HEK293 (cell line): ENCODE data around the gene TMEM220.

Experiments used
- CTCF ChIA-PET: fragments of 350-600 bp; formaldehyde crosslinking; extraction: SDS; loops from one replicate; lab custom pipeline; 2021; ENCODE audit warnings: antibody characterized with exemption; lab: Yijun Ruan, JAX
- POLR2A ChIA-PET: fragments of 300-600 bp; formaldehyde crosslinking; extraction: SDS; loops from one replicate; lab custom pipeline; 2020; ENCODE audit warnings: antibody characterized with exemption, inconsistent platforms; lab: Yijun Ruan, JAX
- H3K27ac ChIP-seq: fragments of 200-500 bp; sonication (Bioruptor generic); 2 replicates; pipeline ENCODE4 v1.5.1; 2014; ENCODE audit warnings: low read depth, low read length, control low read depth, inconsistent platforms; ENCODE audit errors: extremely low read depth
- H3K36me3 ChIP-seq, 2 experiments: fragments of 200-500 bp in 1 of 2; sonication (Bioruptor generic) in 1 of 2; 1 replicate in 1 of 2; 2 replicates in 1 of 2; pipeline ENCODE4 v1.5.1; 2014 to 2017; ENCODE audit warnings: inconsistent platforms in 2 of 2, low read length in 2 of 2; ENCODE audit not compliant: control insufficient read depth in 2 of 2, insufficient read depth in 1 of 2
- H3K4me1 ChIP-seq: fragments of 200-500 bp; sonication (Bioruptor generic); 2 replicates; pipeline ENCODE4 v1.5.1; 2014; ENCODE audit warnings: mild to moderate bottlenecking, low read length, inconsistent platforms; ENCODE audit not compliant: control insufficient read depth, insufficient read depth
- H3K4me3 ChIP-seq: 2 replicates; pipeline ENCODE4 v1.5.1; 2011; ENCODE audit warnings: low read depth, mild to moderate bottlenecking, control low read depth, low read length, moderate library complexity
- H3K9me3 ChIP-seq: fragments of 200-500 bp; sonication (Bioruptor generic); 2 replicates; pipeline ENCODE4 v1.5.1; 2014; ENCODE audit warnings: low read depth, low read length, inconsistent platforms; ENCODE audit not compliant: control insufficient read depth, insufficient read depth
- FEZF1 ChIP-seq: fragments of 450-650 bp; formaldehyde crosslinking; IDR thresholded peaks from 2 replicates; pipeline ENCODE4 v1.5.1; 2016; ENCODE audit warnings: missing biosample characterization, missing genetic modification characterization
- KLF9 ChIP-seq: fragments of 450-650 bp; formaldehyde crosslinking; IDR thresholded peaks from 2 replicates; pipeline ENCODE4 v1.5.1; 2016; ENCODE audit warnings: missing biosample characterization, missing genetic modification characterization, low read depth
- SALL2 ChIP-seq: fragments of 450-650 bp; formaldehyde crosslinking; IDR thresholded peaks from 2 replicates; pipeline ENCODE4 v1.5.0; 2017; ENCODE audit warnings: missing biosample characterization, mild to moderate bottlenecking, missing genetic modification characterization, borderline replicate concordance
- SCRT1 ChIP-seq: fragments of 450-650 bp; formaldehyde crosslinking; IDR thresholded peaks from 2 replicates; pipeline ENCODE4 v1.5.1; 2016; ENCODE audit warnings: missing biosample characterization, missing genetic modification characterization, borderline replicate concordance
- ZBTB10 ChIP-seq: fragments of 450-650 bp; formaldehyde crosslinking; IDR thresholded peaks from 2 replicates; pipeline ENCODE4 v1.5.1; 2016; ENCODE audit warnings: missing biosample characterization, missing genetic modification characterization
- ZNF10 ChIP-seq: fragments of 450-650 bp; formaldehyde crosslinking; IDR thresholded peaks from 2 replicates; pipeline ENCODE4 v1.5.1; 2017; ENCODE audit warnings: missing biosample characterization, missing genetic modification characterization
- ZNF239 ChIP-seq: fragments of 450-650 bp; formaldehyde crosslinking; IDR thresholded peaks from 2 replicates; pipeline ENCODE4 v1.5.1; 2016; ENCODE audit warnings: missing biosample characterization, missing genetic modification characterization
- ZNF266 ChIP-seq: fragments of 450-650 bp; formaldehyde crosslinking; IDR thresholded peaks from 2 replicates; pipeline ENCODE4 v1.5.1; 2016; ENCODE audit warnings: missing biosample characterization, missing genetic modification characterization, low read depth
- ZNF280D ChIP-seq: fragments of 450-650 bp; formaldehyde crosslinking; IDR thresholded peaks from 2 replicates; pipeline ENCODE4 v1.5.1; 2016; ENCODE audit warnings: missing biosample characterization, missing genetic modification characterization
- ZNF311 ChIP-seq: fragments of 450-650 bp; formaldehyde crosslinking; IDR thresholded peaks from 2 replicates; pipeline ENCODE4 v1.5.1; 2017; ENCODE audit warnings: missing biosample characterization, missing genetic modification characterization, borderline replicate concordance
- ZNF37A ChIP-seq: fragments of 450-650 bp; IDR thresholded peaks from 2 replicates; pipeline ENCODE4 v1.5.1; 2018; ENCODE audit warnings: missing biosample characterization, missing genetic modification characterization
- ZNF391 ChIP-seq: fragments of 450-650 bp; formaldehyde crosslinking; IDR thresholded peaks from 2 replicates; pipeline ENCODE4 v1.5.1; 2016; ENCODE audit warnings: low read depth, missing biosample characterization, missing genetic modification characterization, borderline replicate concordance
- ZNF404 ChIP-seq: fragments of 450-650 bp; formaldehyde crosslinking; IDR thresholded peaks from 2 replicates; pipeline ENCODE4 v1.5.1; 2017; ENCODE audit warnings: missing biosample characterization, missing genetic modification characterization
- ZNF416 ChIP-seq: fragments of 450-650 bp; formaldehyde crosslinking; IDR thresholded peaks from 2 replicates; pipeline ENCODE4 v1.5.1; 2016; ENCODE audit warnings: missing biosample characterization, missing genetic modification characterization
- ZNF501 ChIP-seq: fragments of 450-650 bp; formaldehyde crosslinking; IDR thresholded peaks from 2 replicates; pipeline ENCODE4 v1.5.1; 2016; ENCODE audit warnings: missing biosample characterization, missing genetic modification characterization
- ZNF521 ChIP-seq: fragments of 450-650 bp; formaldehyde crosslinking; IDR thresholded peaks from 2 replicates; pipeline ENCODE4 v1.5.1; 2017; ENCODE audit warnings: missing biosample characterization, mild to moderate bottlenecking, missing genetic modification characterization
- ZNF549 ChIP-seq: fragments of 450-650 bp; IDR thresholded peaks from 2 replicates; pipeline ENCODE4 v1.5.1; 2018; ENCODE audit warnings: missing biosample characterization, missing genetic modification characterization, mild to moderate bottlenecking, inconsistent platforms, moderate library complexity
- ZNF561 ChIP-seq: fragments of 450-650 bp; IDR thresholded peaks from 2 replicates; pipeline ENCODE4 v1.5.1; 2018; ENCODE audit warnings: missing biosample characterization, missing genetic modification characterization, borderline replicate concordance
- ZNF776 ChIP-seq: fragments of 450-650 bp; formaldehyde crosslinking; IDR thresholded peaks from 2 replicates; pipeline ENCODE4 v1.5.0; 2017; ENCODE audit warnings: missing biosample characterization, missing genetic modification characterization, borderline replicate concordance
- ZNF785 ChIP-seq: fragments of 450-650 bp; formaldehyde crosslinking; IDR thresholded peaks from 2 replicates; pipeline ENCODE4 v1.5.1; 2016; ENCODE audit warnings: missing biosample characterization, missing genetic modification characterization
- ZXDB ChIP-seq: fragments of 450-650 bp; formaldehyde crosslinking; IDR thresholded peaks from 2 replicates; pipeline ENCODE4 v1.5.1; 2016; ENCODE audit warnings: missing biosample characterization, missing genetic modification characterization
- TF ChIP-seq, protein P1 (sequence below): fragments of 450-650 bp; formaldehyde crosslinking; IDR thresholded peaks from 2 replicates; pipeline ENCODE4 v1.5.1; 2016; ENCODE audit warnings: missing biosample characterization, missing genetic modification characterization
- TF ChIP-seq, protein P2 (sequence below): fragments of 450-650 bp; formaldehyde crosslinking; IDR thresholded peaks from 2 replicates; pipeline ENCODE4 v1.5.1; 2016; ENCODE audit warnings: missing biosample characterization, missing genetic modification characterization

The TMEM220 gene

GRCh38 chr17:10735821-10736220 lies 6.0 kb upstream of the TMEM220 start:
- no peak overlapping the region for H3K27ac ChIP-seq
- no peak overlapping the region for H3K4me3 ChIP-seq
- POLR2A ChIA-PET, result no interaction called here
- no peaks in the 10 kb centered on the region for H3K4me1 ChIP-seq
- no peaks in the 10 kb centered on the region for H3K9me3 ChIP-seq
- H3K36me3 ChIP-seq, result no peaks in the 10 kb centered on the region
- TF ChIP-seq, protein P1, sequence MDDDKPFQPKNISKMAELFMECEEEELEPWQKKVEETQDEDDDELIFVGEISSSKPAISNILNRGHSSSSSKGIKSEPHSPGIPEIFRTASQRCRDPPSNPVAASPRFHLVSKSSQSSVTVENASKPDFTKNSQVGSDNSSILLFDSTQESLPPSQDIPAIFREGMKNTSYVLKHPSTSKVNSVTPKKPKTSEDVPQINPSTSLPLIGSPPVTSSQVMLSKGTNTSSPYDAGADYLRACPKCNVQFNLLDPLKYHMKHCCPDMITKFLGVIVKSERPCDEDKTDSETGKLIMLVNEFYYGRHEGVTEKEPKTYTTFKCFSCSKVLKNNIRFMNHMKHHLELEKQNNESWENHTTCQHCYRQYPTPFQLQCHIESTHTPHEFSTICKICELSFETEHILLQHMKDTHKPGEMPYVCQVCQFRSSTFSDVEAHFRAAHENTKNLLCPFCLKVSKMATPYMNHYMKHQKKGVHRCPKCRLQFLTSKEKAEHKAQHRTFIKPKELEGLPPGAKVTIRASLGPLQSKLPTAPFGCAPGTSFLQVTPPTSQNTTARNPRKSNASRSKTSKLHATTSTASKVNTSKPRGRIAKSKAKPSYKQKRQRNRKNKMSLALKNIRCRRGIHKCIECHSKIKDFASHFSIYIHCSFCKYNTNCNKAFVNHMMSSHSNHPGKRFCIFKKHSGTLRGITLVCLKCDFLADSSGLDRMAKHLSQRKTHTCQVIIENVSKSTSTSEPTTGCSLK, result no peak
- TF ChIP-seq ZNF239, result no peak
- TF ChIP-seq SALL2, result no peak
- TF ChIP-seq ZNF10, result no peak
- no peak for TF ChIP-seq SCRT1 (tag by site-specific recombination)
- TF ChIP-seq ZNF280D (tag by site-specific recombination), result no peak
- TF ChIP-seq, protein P2, sequence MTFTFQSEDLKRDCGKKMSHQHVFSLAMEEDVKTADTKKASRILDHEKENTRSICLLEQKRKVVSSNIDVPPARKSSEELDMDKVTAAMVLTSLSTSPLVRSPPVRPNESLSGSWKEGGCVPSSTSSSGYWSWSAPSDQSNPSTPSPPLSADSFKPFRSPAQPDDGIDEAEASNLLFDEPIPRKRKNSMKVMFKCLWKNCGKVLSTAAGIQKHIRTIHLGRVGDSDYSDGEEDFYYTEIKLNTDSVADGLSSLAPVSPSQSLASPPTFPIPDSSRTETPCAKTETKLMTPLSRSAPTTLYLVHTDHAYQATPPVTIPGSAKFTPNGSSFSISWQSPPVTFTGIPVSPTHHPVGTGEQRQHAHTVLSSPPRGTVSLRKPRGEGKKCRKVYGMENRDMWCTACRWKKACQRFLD (tag by site-specific recombination), result no peak
- TF ChIP-seq ZNF416 (tag by site-specific recombination), result no peak
- CTCF ChIA-PET, result interaction anchor here (0.6 to 5.3 kb wide), 11 partner anchors 13 to 908 kb away, joined by 3 to 93 read pairs (median 5); no protein-coding TSS in a partner anchor

- CTCF ChIA-PET, result interaction anchor here (0.6 to 5.3 kb wide), 9 partner anchors 14 to 909 kb away, joined by 3 to 93 read pairs (median 4); no protein-coding TSS in a partner anchor
- no peak overlapping the region for H3K27ac ChIP-seq
- no peak for TF ChIP-seq ZNF776 (tag by site-specific recombination)
- TF ChIP-seq ZNF521 (tag by site-specific recombination), result no peak
- no peak for TF ChIP-seq ZNF549 (tag by site-specific recombination)
- TF ChIP-seq ZNF785, result no peak
- TF ChIP-seq ZNF391, result no peak
- TF ChIP-seq ZXDB (tag by site-specific recombination), result no peak
- no peak for TF ChIP-seq ZNF501
- TF ChIP-seq ZNF311 (tag by site-specific recombination), result no peak
- no peak for TF ChIP-seq FEZF1 (tag by site-specific recombination)
- TF ChIP-seq ZNF266 (tag by site-specific recombination), result no peak
- TF ChIP-seq ZNF37A (tag by site-specific recombination), result no peak
- no peak for TF ChIP-seq KLF9 (tag by site-specific recombination)
- no peak for TF ChIP-seq ZBTB10
- no peak for TF ChIP-seq ZNF404 (tag by site-specific recombination)
- TF ChIP-seq ZNF561 (tag by site-specific recombination), result no peak
- H3K36me3 ChIP-seq, result no peaks in the 10 kb centered on the region
- no peaks in the 10 kb centered on the region for H3K9me3 ChIP-seq
- H3K4me3 ChIP-seq, result no peak overlapping the region
- H3K4me1 ChIP-seq, result no peaks in the 10 kb centered on the region
- POLR2A ChIA-PET, result no interaction called here
Observed at GRCh38 chr17:10735251-10735650, 5.4 kb upstream of the TMEM220 start.
